Caki2 (cell line): ENCODE measurements around the gene RBM20. TPM values are rescaled to one million over a fixed set of nuclear protein-coding genes. Genes with fewer than 3 reads are reported as not detected.
"Not testable (repeated sequence)": the region's sequence is repeated elsewhere in the genome, so short reads cannot be mapped to it uniquely, and the experiment has no call there.

Source experiments
- DNase-seq: peaks from one replicate; pipeline ENCODE4 v3.0.0-alpha.2; 2015; ENCODE audit warnings: low read depth
- in situ Hi-C: cut with HindIII; loops from 2 replicates; pipeline ENCODE4 v1.10.0; 2016; ENCODE audit warnings: low sequenced_read_pairs, low pct_unique_long_range_greater_than_20kb, mixed read lengths
- total RNA-seq: library from RNA; depleted of rRNA; stranded (reverse); fragments of >200 nt; shearing (Covaris generic); gene quantifications from 2 replicates; pipeline ENCODE4 v1.2.3, GENCODE V29; 2014; ENCODE audit warnings: low replicate concordance; rRNA removed

Gene RBM20
- 7.2 and 7.7 TPM in 2 replicates for total RNA-seq

DNA sequence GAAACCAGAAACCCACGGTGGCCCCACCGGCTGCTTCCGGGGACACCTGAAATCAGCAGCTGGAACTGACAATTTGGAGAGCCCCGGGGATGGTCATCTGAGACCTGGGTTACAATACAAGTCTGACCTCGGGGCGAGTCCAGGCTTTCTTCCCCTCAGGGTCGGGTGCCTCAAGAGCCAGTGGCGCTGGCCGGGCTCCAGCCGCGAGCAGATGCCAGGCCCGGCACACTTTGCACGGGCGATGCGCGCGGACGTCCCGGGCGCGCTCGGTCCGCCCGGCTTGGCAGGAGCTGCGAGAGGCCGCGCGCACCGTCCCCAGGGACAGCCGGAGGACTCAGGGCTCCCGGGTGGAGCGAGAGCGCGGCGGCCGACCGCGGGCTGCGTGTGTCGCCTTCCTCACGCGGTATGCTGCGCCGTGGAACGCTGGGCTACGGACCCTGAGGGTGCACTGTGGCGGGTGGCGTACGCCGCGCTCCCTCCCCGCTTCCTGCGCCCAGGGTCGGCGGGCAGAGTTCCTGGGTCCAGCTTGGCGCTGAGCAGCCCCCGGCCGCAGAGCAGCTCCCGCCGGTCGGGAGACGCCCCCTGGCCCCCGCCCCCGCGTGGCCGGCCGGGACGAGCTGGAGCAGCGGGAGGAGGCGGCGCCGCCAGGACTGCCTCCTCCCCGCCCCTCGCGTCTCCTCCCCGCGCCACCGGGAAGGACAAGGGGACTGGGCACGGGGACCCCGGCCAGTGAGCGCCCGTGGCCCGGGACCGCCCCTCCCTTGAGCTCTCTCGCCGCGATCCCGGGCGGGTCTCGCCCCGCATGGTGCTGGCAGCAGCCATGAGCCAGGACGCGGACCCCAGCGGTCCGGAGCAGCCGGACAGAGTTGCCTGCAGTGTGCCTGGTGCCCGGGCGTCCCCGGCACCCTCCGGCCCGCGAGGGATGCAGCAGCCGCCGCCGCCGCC, at the start of gene RBM20:
Gene RBM20, plus strand, starts transcription at position 684 of the 945 bp plus-strand sequence. Its CDS starts 119 bp downstream, at position 803.
- DNase-seq: peak; percentile 80
- in situ Hi-C loops: no loop called here

DNA sequence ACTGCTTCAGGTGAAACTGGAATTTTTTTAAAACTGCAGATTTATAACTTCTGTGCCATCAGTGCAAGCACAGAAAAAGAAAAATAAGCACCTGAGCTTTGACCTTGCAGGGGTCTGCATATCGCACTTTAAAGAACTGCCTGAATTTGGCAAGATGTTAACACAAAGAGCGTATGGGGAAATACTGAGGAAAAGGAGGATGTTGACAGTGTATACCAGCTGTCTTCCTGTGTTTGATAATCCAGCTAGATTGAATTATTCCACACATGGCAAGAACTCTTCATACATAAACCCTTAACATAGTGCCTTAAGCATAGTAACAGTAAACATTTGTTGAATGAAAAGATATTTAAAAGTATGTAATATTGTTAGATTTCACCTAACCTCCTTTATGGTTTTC, 46.7 kb upstream of the RBM20 start:
- in situ Hi-C loops: no loop called here
- no peak for DNase-seq

- in situ Hi-C loops: no loop called here
- DNase-seq: peak; percentile 55
Measured at GRCh38 chr10:110600487-110601101, 43.5 kb upstream of the RBM20 start.

- DNase-seq: no peak
- in situ Hi-C loops: no loop called here
Measured at GRCh38 chr10:110601581-110601980, 42.6 kb upstream of the RBM20 start.

GRCh38 chr10:110608087-110608486, 36.0 kb upstream of the RBM20 start:
- in situ Hi-C loops: no loop called here
- no peak for DNase-seq

DNA sequence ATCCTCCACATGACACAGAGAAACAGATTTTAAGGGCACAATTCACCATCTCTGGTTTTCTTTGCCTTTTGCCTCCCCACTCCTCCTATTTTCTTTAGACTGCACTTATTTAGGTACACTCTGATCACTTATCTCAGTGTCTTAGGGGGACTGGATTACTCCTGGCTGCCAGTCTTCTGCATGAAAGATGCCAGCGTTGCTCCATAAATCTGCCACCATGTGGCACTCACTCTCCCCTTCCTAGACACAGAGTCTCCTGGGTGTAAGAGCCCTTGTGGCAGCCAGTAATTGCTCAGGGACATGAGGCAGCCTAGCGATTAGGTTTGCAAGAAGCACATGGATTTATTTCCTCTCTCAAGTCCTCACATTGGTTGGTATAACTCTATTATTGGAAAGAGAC, 34.5 kb upstream of the RBM20 start:
- in situ Hi-C loops: no loop called here
- DNase-seq: peak; percentile 40

DNA sequence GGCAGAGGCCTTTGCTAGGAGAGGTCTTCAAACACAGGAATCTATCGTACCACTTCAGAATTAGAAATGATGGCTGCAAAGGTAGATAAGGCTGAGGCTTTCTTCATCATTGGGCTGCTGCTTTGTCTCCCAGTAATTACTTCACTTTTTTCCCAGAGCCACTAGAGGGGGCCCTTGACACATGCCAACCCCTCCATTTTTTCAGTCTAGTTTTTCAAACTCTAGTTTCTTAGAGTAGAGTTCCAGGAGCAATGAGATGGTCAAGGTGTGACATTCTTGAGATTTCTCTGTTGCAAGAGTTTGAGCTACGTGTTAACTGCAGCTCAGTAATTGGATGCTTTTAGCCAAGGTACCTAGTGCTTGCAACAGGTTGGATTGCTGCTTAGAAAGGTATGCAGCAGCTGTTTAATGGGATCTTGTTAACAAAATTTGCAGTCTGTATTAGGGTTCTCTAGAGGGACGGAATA, 33.8 kb upstream of the RBM20 start:
- in situ Hi-C loops: no loop called here
- DNase-seq: peak; percentile 70

- in situ Hi-C loops, DNase-seq: not testable (repeated sequence)
Measured at GRCh38 chr10:110610781-110611180, 33.4 kb upstream of the RBM20 start.

DNA sequence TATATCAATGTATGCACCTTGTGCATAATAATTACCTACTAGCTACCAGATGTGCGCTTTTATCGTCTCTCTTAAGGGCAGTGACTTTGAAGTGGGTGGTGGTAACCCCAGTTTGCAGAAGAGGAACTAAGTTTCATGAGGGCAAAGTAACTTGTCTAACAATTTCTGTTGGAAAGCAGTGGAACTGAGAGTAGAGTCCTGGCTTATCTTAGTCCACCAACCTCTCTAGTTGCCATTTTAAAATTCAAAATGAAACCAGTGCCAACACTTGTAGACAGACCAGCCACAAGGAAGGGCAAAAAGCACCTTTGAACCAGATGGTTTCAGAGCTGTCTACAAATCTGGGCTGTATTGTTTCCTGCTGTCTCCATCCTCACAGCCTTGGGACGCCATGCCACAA, 32.0 kb upstream of the RBM20 start:
- in situ Hi-C loops: no loop called here
- no peak for DNase-seq

DNA sequence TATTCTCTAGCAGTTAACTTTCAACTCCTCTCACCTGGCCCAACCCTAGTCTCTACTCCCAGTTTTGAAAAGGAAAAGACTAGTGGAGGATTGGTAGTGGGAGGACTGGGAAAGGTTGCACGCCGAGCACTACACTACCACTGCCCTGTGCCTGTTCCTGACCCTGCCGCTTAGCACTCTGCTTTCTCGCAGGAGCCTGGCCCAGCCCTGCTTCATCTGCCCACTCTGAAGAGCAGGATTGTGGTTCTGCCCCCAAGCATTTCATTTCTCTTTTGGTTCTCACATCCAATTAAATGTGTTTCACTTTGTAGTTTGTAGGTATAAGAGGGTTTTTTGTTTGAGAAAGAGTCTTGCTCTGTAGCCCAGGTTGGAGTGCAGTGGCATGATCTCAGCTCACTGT, 31.5 kb upstream of the RBM20 start:
- in situ Hi-C loops: no loop called here
- no peak for DNase-seq

GRCh38 chr10:110613341-110613995, 30.7 kb upstream of the RBM20 start:
- in situ Hi-C loops: no loop called here

DNA sequence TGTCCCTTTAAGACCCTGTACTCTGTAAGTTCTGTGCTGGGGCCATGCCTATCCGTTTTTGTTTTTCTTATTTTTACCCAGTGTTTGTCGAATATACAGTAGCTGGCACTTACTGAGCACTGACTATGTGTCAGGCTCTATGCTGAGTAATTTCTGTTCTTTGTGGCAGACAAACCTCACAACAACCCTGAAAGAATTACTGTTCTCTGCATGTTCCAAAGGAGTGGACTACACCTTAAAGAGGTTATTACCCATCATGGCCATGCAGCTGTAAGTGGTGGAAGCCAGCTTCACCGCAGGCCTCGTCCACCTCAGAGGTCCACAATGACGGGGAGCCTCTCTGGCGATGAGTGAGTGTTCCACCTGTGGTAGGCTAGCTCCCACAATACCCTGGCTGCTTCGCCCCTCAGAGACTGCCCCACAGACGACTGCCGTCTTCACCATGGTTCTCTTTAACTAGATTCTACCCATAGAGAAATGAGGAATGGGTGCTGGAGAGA, 30.1 kb upstream of the RBM20 start:
- DNase-seq: no peak
- in situ Hi-C loops: no loop called here

More at GRCh38 chr10:110613341-110613995, 30.7 kb upstream of the RBM20 start:
- no peak for DNase-seq

GRCh38 chr10:110615057-110615747, 28.9 kb upstream of the RBM20 start:
- in situ Hi-C loops: no loop called here
- no peak for DNase-seq

GRCh38 chr10:110616493-110617033, 27.6 kb upstream of the RBM20 start:
- DNase-seq: no peak
- in situ Hi-C loops: no loop called here

GRCh38 chr10:110617425-110618229, 26.5 kb upstream of the RBM20 start:
- in situ Hi-C loops: no loop called here
- no peak for DNase-seq

GRCh38 chr10:110618230-110618610, 25.9 kb upstream of the RBM20 start:
- in situ Hi-C loops: no loop called here
- no peak for DNase-seq
